Sigmoid colon (tissue), 3 donors: Measurements from ENCODE around the gene WBP11.

Experiments used
- CTCF ChIP-seq, 4 experiments: fragments of 450-650 bp in 3 of 4; fragments of 200-600 bp in 1 of 4; IDR thresholded peaks; one replicate each; pipeline ENCODE4 v1.5.1; 2016 to 2019; ENCODE audit warnings: antibody characterized with exemption in 4 of 4, mild to moderate bottlenecking in 3 of 4, moderate library complexity in 2 of 4
- POLR2A ChIP-seq, 2 donors: fragments of 450-650 bp; IDR thresholded peaks; one replicate each; pipeline ENCODE4 v1.6.1; 2016; ENCODE audit warnings: antibody characterized with exemption in 2 of 2, mild to moderate bottlenecking in 2 of 2, moderate library complexity in 2 of 2

- TF ChIP-seq POLR2A (IDR thresholded peaks at IDR 0.05), result no peak
- TF ChIP-seq CTCF (IDR thresholded peaks at IDR 0.05), result no peak
Observed at GRCh38 chr12:14781563-14781962, 21.7 kb downstream of the WBP11 start.
